ENCODE results near the gene PDGFB.

PDGFB gene

DNA sequence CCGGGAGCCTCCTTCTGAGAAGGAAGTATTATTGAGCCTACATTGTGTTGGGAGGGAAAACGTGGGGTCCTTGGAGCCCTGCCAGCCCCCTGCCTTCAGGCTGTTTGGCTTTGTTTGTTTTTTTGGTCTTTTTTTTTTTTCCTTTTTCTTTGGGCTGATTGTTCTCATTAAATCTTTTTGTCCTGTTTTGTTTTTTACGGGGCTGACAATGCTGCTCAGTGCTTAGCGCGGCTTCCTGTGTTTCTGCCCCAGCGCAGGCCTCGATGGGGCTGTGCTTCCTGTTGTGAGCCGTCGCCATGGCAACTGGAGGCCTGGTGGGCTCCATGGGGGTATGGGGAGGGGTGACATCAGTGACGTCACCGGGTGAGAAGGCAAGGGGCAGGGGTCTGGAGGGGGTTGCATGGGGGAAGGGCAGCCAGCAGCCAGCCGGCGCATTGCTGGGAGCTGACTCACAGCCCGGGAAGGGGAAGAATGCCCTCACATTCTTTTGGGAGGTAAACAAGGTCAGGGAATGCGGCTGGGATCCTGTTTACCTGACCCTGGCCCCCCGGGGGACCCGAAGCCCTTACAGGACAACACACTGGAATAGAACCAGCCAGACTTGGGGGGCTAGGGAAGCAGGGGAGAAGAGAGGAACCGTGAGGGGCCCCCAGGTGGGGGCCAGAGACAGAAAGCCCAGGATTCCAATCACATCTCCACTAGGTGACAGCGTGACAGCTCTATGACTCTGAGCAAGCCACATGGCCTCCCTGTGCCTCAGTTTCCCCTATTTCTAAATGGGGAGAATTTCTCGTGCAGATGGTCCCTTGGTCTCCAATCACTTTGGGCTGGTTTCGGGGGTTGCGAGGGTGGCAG is 70.1 kb downstream of the PDGFB start:
- DNase-seq (ENCODE audit: low read depth), result peak; percentile 45

DNA sequence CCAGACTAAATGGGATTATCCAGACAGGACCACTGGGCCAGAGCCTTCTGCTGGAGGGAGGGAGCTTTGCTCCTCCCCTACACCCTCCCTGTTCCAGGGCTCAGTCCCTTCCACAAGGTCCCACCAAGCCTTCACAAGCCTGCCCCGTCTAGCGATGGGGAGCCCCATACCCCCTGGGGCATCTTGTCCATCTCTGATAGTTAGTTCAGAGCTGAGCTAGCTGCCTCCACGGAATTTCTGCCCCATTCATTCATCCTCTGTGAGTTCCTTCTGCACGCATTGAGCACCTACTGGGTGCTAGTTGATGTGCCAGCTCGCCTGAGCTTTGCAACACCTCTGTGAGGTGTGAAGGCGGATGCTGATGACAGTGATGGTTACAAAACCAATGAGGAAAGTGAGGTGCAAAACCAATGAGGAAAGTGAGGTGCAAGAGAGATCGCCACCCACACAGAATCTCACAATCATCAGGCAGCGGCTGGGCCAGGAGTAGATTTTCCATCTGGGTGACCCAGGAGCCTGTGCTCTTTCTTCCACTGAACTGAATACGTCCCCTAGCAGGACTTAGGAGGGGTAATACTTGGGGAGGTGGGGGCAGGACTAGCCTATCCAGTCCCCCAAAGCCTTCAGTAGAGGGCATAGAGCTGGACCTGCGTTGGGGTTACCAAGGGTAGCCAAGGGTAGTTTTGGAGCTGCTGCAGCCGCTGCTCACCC is 70.8 kb downstream of the PDGFB start:
- DNase-seq (ENCODE audit: low read depth), result no peak

All from GM04503 (cell line).